GM12878 (cell line): ENCODE measurements around the gene TAF4. TPM values are rescaled to one million over a fixed set of nuclear protein-coding genes. Genes with fewer than 3 reads are reported as not detected.

Experiments used
- ATAC-seq: fragments of 200-7000 bp; cut with Tn5 transposase; 3 replicates; pipeline ENCODE4 v1.9.1; 2020; ENCODE audit warnings: mild to moderate bottlenecking, moderate library complexity
- BruUV-seq: library from RNA; stranded (reverse); fragments of 400-500 nt; replicated peaks from 2 replicates; lab custom pipeline; 2021; lab: Mats Ljungman, UMichigan
- CTCF ChIA-PET: fragments of 300-600 bp; sonication (Branson Sonifier 250); formaldehyde crosslinking; extraction: SDS; loops from one replicate; lab custom pipeline; 2021; ENCODE audit warnings: inconsistent platforms; lab: Yijun Ruan, JAX
- POLR2A ChIA-PET: fragments of 350-600 bp; formaldehyde crosslinking; extraction: SDS; loops from one replicate; lab custom pipeline; 2021; ENCODE audit warnings: inconsistent platforms; lab: Charles Lee
- RAD21 ChIA-PET: fragments of 300-600 bp; sonication (Branson Sonifier 250); formaldehyde crosslinking; loops from one replicate; lab custom pipeline; 2023; ENCODE audit warnings: antibody characterized with exemption; ENCODE audit not compliant: unreplicated experiment; lab: Charles Lee
- SMC1A ChIA-PET: fragments of 300-600 bp; sonication (Branson Sonifier 250); formaldehyde crosslinking; loops from one replicate; lab custom pipeline; 2023; ENCODE audit not compliant: unreplicated experiment, uncharacterized antibody; lab: Charles Lee
- DNase-seq: peaks from one replicate; pipeline ENCODE4 v3.0.0-alpha.2; 2011; ENCODE audit warnings: low read depth, low spot score
- FAIRE-seq: peaks from 3 replicates; lab custom pipeline; 2011; peaks lifted over from hg19 to GRCh38; lab: Jason Lieb, UNC
- H2AFZ ChIP-seq: 2 replicates; pipeline ENCODE4 v1.6.0; 2011; ENCODE audit warnings: low read depth, low read length, control low read depth; ENCODE audit not compliant: control insufficient read depth
- H3K27ac ChIP-seq: 2 replicates; pipeline ENCODE4 v1.5.1; 2011; ENCODE audit warnings: control low read depth; ENCODE audit not compliant: control insufficient read depth, insufficient read depth
- H3K27me3 ChIP-seq, 2 experiments: replicated peaks in 1 of 2; 2 replicates each; pipeline versions ENCODE4 v1.6.0 to v1.6.1; 2011; ENCODE audit warnings: low read length in 1 of 2; ENCODE audit not compliant: control insufficient read depth in 2 of 2, insufficient read depth in 2 of 2
- H3K36me3 ChIP-seq, 2 experiments: 2 replicates each; pipeline ENCODE4 v1.5.1; 2011; ENCODE audit warnings: low read length in 1 of 2; ENCODE audit not compliant: control insufficient read depth in 2 of 2, insufficient read depth in 2 of 2
- H3K4me1 ChIP-seq: 2 replicates; pipeline ENCODE4 v1.6.1; 2011; ENCODE audit warnings: mild to moderate bottlenecking, low read length, moderate library complexity, mixed read lengths; ENCODE audit not compliant: control insufficient read depth, insufficient read depth
- H3K4me2 ChIP-seq: 2 replicates; pipeline ENCODE4 v1.6.0; 2011; ENCODE audit warnings: control low read depth; ENCODE audit not compliant: control insufficient read depth, insufficient read depth
- H3K4me3 ChIP-seq: fragments of 200-600 bp; sonication (generic); 2 replicates; pipeline ENCODE4 v1.5.1; 2016
- H3K79me2 ChIP-seq: 2 replicates; pipeline ENCODE4 v1.6.0; 2011; ENCODE audit warnings: low read length; ENCODE audit not compliant: control insufficient read depth, insufficient read depth
- H3K9ac ChIP-seq: 2 replicates; pipeline ENCODE4 v1.8.0; 2011; ENCODE audit warnings: low read length, control low read depth, mixed read lengths; ENCODE audit not compliant: control insufficient read depth, insufficient read depth
- H3K9me3 ChIP-seq: replicated peaks from 3 replicates; pipeline ENCODE4 v1.5.1; 2011; ENCODE audit warnings: mild to moderate bottlenecking, low read length; ENCODE audit not compliant: control insufficient read depth, insufficient read depth
- H4K20me1 ChIP-seq: 2 replicates; pipeline ENCODE4 v1.6.0; 2011; ENCODE audit not compliant: control insufficient read depth, insufficient read depth
- ATF2 ChIP-seq: IDR thresholded peaks from 2 replicates; pipeline ENCODE4 v1.6.1; 2012; ENCODE audit warnings: low read length, inconsistent platforms
- BCL11A ChIP-seq: IDR thresholded peaks from 2 replicates; pipeline ENCODE4 v1.6.1; 2011; ENCODE audit warnings: low read depth, low read length
- CBX5 ChIP-seq: sonication (generic); IDR thresholded peaks from 2 replicates; pipeline ENCODE4 v1.6.1; 2016; ENCODE audit warnings: low read depth, moderate library complexity, mild to moderate bottlenecking, inconsistent platforms
- FOXK2 ChIP-seq: fragments of 450-650 bp; IDR thresholded peaks from 2 replicates; pipeline ENCODE4 v1.6.1; 2017; ENCODE audit warnings: mild to moderate bottlenecking, moderate library complexity
- HDAC6 ChIP-seq: fragments of 200-600 bp; sonication (generic); IDR thresholded peaks from one replicate; pipeline ENCODE4 v1.8.0; 2017; ENCODE audit warnings: antibody characterized with exemption; ENCODE audit not compliant: unreplicated experiment
- HDGF ChIP-seq: fragments of 450-650 bp; IDR thresholded peaks from 2 replicates; pipeline ENCODE4 v1.6.1; 2016; ENCODE audit warnings: antibody characterized with exemption
- IKZF1 ChIP-seq: fragments of 450-650 bp; conservative IDR thresholded peaks from 2 replicates; pipeline ENCODE4 v1.6.1; 2017; ENCODE audit warnings: antibody characterized with exemption, mild to moderate bottlenecking
- MEF2A ChIP-seq: IDR thresholded peaks from 2 replicates; pipeline ENCODE4 v1.6.1; 2011; ENCODE audit warnings: low read depth, mild to moderate bottlenecking, low read length, moderate library complexity; ENCODE audit not compliant: insufficient read depth
- MTA2 ChIP-seq: fragments of 450-650 bp; IDR thresholded peaks from 2 replicates; pipeline ENCODE4 v1.6.1; 2016; ENCODE audit warnings: low read depth, mild to moderate bottlenecking, moderate library complexity
- MYC ChIP-seq: IDR thresholded peaks from 2 replicates; pipeline ENCODE4 v1.6.1; 2011; ENCODE audit warnings: mild to moderate bottlenecking, low read length, moderate library complexity, inconsistent platforms; ENCODE audit not compliant: insufficient read depth, insufficient replicate concordance, insufficient read length, severe bottlenecking
- POLR2AphosphoS5 ChIP-seq: IDR thresholded peaks from 2 replicates; pipeline ENCODE4 v1.6.1; 2011; ENCODE audit warnings: mild to moderate bottlenecking, low read length, inconsistent platforms
- POU2F2 ChIP-seq: IDR thresholded peaks from 3 replicates; pipeline ENCODE4 v1.6.1; 2011; ENCODE audit warnings: low read depth, mild to moderate bottlenecking, low read length, borderline replicate concordance
- RCOR1 ChIP-seq: conservative IDR thresholded peaks from 2 replicates; pipeline ENCODE4 v1.6.1; 2012; ENCODE audit warnings: low read depth, low read length, improper control_type of control experiment
- RELB ChIP-seq: fragments of 450-650 bp; IDR thresholded peaks from 2 replicates; pipeline ENCODE4 v1.6.1; 2017; ENCODE audit warnings: low read depth, mild to moderate bottlenecking, moderate library complexity
- SMC3 ChIP-seq: IDR thresholded peaks from 2 replicates; pipeline ENCODE4 v1.6.1; 2011; ENCODE audit warnings: low read length, improper control_type of control experiment, borderline replicate concordance
- SRF ChIP-seq, 2 experiments: IDR thresholded peaks; 2 replicates each; pipeline ENCODE4 v1.6.1; 2011; ENCODE audit warnings: low read depth in 2 of 2, low read length in 2 of 2, mild to moderate bottlenecking in 1 of 2, moderate library complexity in 1 of 2
- STAT1 ChIP-seq: fragments of 450-650 bp; conservative IDR thresholded peaks from 2 replicates; pipeline ENCODE4 v1.6.1; 2014; ENCODE audit warnings: antibody characterized with exemption, mild to moderate bottlenecking
- ZNF207 ChIP-seq: fragments of 450-650 bp; IDR thresholded peaks from 2 replicates; pipeline ENCODE4 v1.6.1; 2014; ENCODE audit warnings: antibody characterized with exemption, mild to moderate bottlenecking, borderline replicate concordance
- ZNF274 ChIP-seq: IDR thresholded peaks from one replicate; pipeline ENCODE4 v1.8.0; 2011; ENCODE audit not compliant: insufficient read length, insufficient read depth
- WGBS: methylation state at CpG from one replicate; pipeline ENCODE4 v1.1.6; 2016; ENCODE audit warnings: low lambda C conversion rate; ENCODE audit not compliant: insufficient replicate concordance, insufficient coverage; ENCODE audit errors: missing lambda C conversion rate; 5-methylcytosine and 5-hydroxymethylcytosine counted together
- in situ Hi-C: fragments of 300-500 bp; cut with MboI; formaldehyde crosslinking; loops from 9 replicates; pipeline ENCODE4 v1.14.3; 2018; ENCODE audit warnings: mixed read lengths
- intact Hi-C: fragments of 100-400 bp; cut with micrococcal nuclease; formaldehyde crosslinking; loops from one replicate; pipeline ENCODE4 v1.14.2; 2022; ENCODE audit not compliant: unreplicated experiment
- polyA plus RNA-seq, 11 experiments: library from polyadenylated mRNA; depleted of rRNA in 4 of 11; unstranded in 6 of 11; stranded (reverse) in 5 of 11; fragments of >200 nt; fragmentation: Nextera tagmentation in 4 of 11; fragmentation: Illumina TruSeq in 1 of 11; extraction: Ambion mirVana in 4 of 11; extraction: Trizol in 1 of 11; gene quantifications; 1 replicate in 1 of 11; 2 replicates in 10 of 11; pipeline versions ENCODE4 v1.2.1 to v1.2.3, GENCODE V29; 2011 to 2016; ENCODE audit warnings: inconsistent platforms in 2 of 11, missing spikeins in 2 of 11, low read depth in 1 of 11
- total RNA-seq, 4 experiments: library from RNA; depleted of rRNA in 3 of 4; stranded (reverse); fragments of >200 nt in 3 of 4; fragmentation: Illumina TruSeq in 1 of 4; extraction: Trizol in 1 of 4; gene quantifications; 2 replicates each; pipeline versions ENCODE4 v1.2.1 to v1.2.3, GENCODE V29; 2013 to 2021
- TF ChIP-seq, protein P1 (sequence below): fragments of 450-650 bp; IDR thresholded peaks from 2 replicates; pipeline ENCODE4 v1.6.1; 2017; ENCODE audit warnings: mild to moderate bottlenecking

Gene TAF4
- total and polyA plus RNA-seq, 10 of the 15 experiments (the other 5 are each of a cell fraction or from before 2014, with no cell fraction given) = 0.39 to 16.9 (median 3.4) TPM

DNA sequence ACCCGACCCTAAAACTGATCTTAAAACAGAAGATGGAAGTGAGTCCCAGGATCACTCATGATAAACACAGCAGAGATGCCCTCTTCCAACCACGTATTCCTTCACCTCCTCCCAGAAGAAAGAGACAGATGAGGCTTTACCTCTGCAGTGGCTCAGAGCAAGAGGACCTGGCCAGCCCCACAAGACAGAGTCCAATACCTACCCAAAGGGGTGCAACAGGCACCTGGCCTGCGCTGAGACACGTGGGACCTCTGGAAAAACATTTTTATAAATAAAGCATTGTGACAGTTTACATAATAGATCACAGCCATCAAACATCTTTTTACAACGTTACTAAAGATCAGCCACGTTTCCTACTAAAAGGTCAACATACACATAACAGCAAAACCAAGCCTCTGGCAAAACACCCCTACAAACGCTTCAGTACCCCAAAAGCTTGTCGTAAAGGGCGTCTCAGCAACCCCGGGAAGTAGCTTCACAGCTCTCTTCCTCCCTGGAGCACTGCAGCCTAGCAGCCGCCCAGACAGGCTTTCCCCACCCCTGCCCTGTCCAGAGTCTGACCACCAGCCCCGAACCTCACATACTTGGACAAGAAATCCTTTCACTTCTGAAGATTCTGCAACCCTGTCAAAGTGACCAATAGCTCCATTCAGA is 2.9 kb downstream of the TAF4 start:
- Histone ChIP-seq H3K4me1 (peaks cover 9% of the 10 kb centered on the region), H3K27ac (no peak overlapping the region), H2AFZ (no peak overlapping the region), H3K4me2 (peak overlapping the region; percentile 31; the same call in 1 of the 2 replicates), H3K79me2 (peaks cover 36% of the 10 kb centered on the region), H3K36me3 (no peaks in the 10 kb centered on the region; a peak in 1 of 4 replicates), H3K9ac (no peak overlapping the region), H3K9me3 (no peaks in the 10 kb centered on the region), H3K27me3 (no peaks in the 10 kb centered on the region), H4K20me1 (0 out of 2 replicates have a peak, but pooled peaks cover 4% of the 10 kb centered on the region), H3K4me3 (peak overlapping the region; percentile 55; the same call in 1 of the 2 replicates)
- no peak for FAIRE-seq
- ChIA-PET CTCF (no interaction called here), POLR2A (interaction anchor here (0.6 to 1.6 kb wide), 3 partner anchors 40 to 61 kb away, joined by 3 to 4 read pairs (median 4); partner anchors contain the start of gene LSM14B), RAD21 (no interaction called here), SMC1A (no interaction called here)
- no peak for DNase-seq
- no peak for TF ChIP-seq RELB
- TF ChIP-seq MEF2A = no peak
- TF ChIP-seq SMC3 = no peak
- no peak for TF ChIP-seq FOXK2
- no peak for TF ChIP-seq ZNF207
- no peak for TF ChIP-seq ZNF274
- no peak for TF ChIP-seq ATF2
- TF ChIP-seq, protein P1, sequence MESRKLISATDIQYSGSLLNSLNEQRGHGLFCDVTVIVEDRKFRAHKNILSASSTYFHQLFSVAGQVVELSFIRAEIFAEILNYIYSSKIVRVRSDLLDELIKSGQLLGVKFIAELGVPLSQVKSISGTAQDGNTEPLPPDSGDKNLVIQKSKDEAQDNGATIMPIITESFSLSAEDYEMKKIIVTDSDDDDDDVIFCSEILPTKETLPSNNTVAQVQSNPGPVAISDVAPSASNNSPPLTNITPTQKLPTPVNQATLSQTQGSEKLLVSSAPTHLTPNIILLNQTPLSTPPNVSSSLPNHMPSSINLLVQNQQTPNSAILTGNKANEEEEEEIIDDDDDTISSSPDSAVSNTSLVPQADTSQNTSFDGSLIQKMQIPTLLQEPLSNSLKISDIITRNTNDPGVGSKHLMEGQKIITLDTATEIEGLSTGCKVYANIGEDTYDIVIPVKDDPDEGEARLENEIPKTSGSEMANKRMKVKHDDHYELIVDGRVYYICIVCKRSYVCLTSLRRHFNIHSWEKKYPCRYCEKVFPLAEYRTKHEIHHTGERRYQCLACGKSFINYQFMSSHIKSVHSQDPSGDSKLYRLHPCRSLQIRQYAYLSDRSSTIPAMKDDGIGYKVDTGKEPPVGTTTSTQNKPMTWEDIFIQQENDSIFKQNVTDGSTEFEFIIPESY = no peak
- TF ChIP-seq HDAC6 = no peak
- no peak for TF ChIP-seq BCL11A
- no peak for TF ChIP-seq CBX5
- no peak for TF ChIP-seq MYC
- TF ChIP-seq POLR2AphosphoS5 = no peak
- no peak for TF ChIP-seq MTA2
- TF ChIP-seq SRF (IDR thresholded peaks at IDR 0.05; ENCODE audit: low read depth in 2 of 2, low read length in 2 of 2) = no peak
- no peak for TF ChIP-seq IKZF1
- no peak for TF ChIP-seq RCOR1
- TF ChIP-seq STAT1 = no peak
- TF ChIP-seq POU2F2 = no peak
- no peak for TF ChIP-seq HDGF
- WGBS = 76% methylated on average over 12 of the region's 12 CpGs
- intact Hi-C loops (loop anchor here (5.0 kb wide), 1 partner anchor 80 kb away; the partner anchor contains the start of genes PSMA7 and SS18L1), in situ Hi-C loops (no loop called here)
- BruUV-seq = TSS peak; percentile 75
- no peak for ATAC-seq
